Stimulated activated naive CD8-positive, alpha-beta T cell treated with anti-CD3 and anti-CD28 coated beads, Interleukin-15, amount 100 ng/mL, for 72 hours (primary cell): ENCODE measurements around the gene STPG4.

ENCODE experiments used
- ATAC-seq: fragments of 150-1000 bp; cut with Tn5 transposase; 2 replicates; pipeline ENCODE4 v1.10.0; 2021; ENCODE audit warnings: mild to moderate bottlenecking, moderate library complexity
- DNase-seq, 2 donors: peaks; one replicate each; pipeline ENCODE4 v3.0.0; 2021 to 2022
- H3K27ac Mint-ChIP-seq, 2 donors: one replicate each; pipeline ENCODE4 v1.8.0; 2022; ENCODE audit warnings: mild to moderate bottlenecking in 2 of 2, mixed read lengths in 2 of 2, moderate library complexity in 2 of 2
- H3K27me3 Mint-ChIP-seq: one replicate; pipeline ENCODE4 v1.8.0; 2022; ENCODE audit warnings: mixed read lengths
- H3K4me1 Mint-ChIP-seq: one replicate; pipeline ENCODE4 v1.8.0; 2022; ENCODE audit warnings: mild to moderate bottlenecking, mixed read lengths
- H3K4me3 Mint-ChIP-seq, 2 donors: one replicate each; pipeline ENCODE4 v1.8.0; 2022; ENCODE audit warnings: mild to moderate bottlenecking in 2 of 2, mixed read lengths in 2 of 2, moderate library complexity in 1 of 2
- H3K9me3 Mint-ChIP-seq, 2 donors: one replicate each; pipeline ENCODE4 v1.8.0; 2022; ENCODE audit warnings: mixed read lengths in 2 of 2

Gene STPG4

GRCh38 chr2:47091118-47091517 lies 64.0 kb downstream of the STPG4 start:
- no peaks in the 10 kb centered on the region for H3K9me3 Mint-ChIP-seq
- no peak for ATAC-seq
- H3K4me1 Mint-ChIP-seq = no peaks in the 10 kb centered on the region
- no peaks in the 10 kb centered on the region for H3K27me3 Mint-ChIP-seq
- H3K4me3 Mint-ChIP-seq = no peak overlapping the region
- no peak for DNase-seq
- no peak overlapping the region for H3K27ac Mint-ChIP-seq

- peak overlapping the region in 1 of 2 donors; percentile 27 for H3K27ac Mint-ChIP-seq
- DNase-seq = no peak
- H3K9me3 Mint-ChIP-seq = no peaks in the 10 kb centered on the region
- peaks cover 13% of the 10 kb centered on the region for H3K27me3 Mint-ChIP-seq
- ATAC-seq = no peak
- H3K4me3 Mint-ChIP-seq = no peak overlapping the region
- no peaks in the 10 kb centered on the region for H3K4me1 Mint-ChIP-seq
Measured at GRCh38 chr2:47089083-47089464, 66.0 kb downstream of the STPG4 start.

- H3K9me3 Mint-ChIP-seq = no peaks in the 10 kb centered on the region
- no peak for ATAC-seq
- H3K27ac Mint-ChIP-seq = no peak overlapping the region
- no peak overlapping the region for H3K4me3 Mint-ChIP-seq
- H3K27me3 Mint-ChIP-seq = peaks cover 15% of the 10 kb centered on the region
- no peak for DNase-seq
- H3K4me1 Mint-ChIP-seq = no peaks in the 10 kb centered on the region
Measured at GRCh38 chr2:47088371-47089082, 66.6 kb downstream of the STPG4 start.

- H3K4me1 Mint-ChIP-seq = no peaks in the 10 kb centered on the region
Measured at GRCh38 chr2:47087051-47087450, 68.1 kb downstream of the STPG4 start.

GRCh38 chr2:47086571-47086970 lies 68.5 kb downstream of the STPG4 start:
- Mint-ChIP-seq H3K9me3 (no peaks in the 10 kb centered on the region), H3K4me1 (no peaks in the 10 kb centered on the region), H3K4me3 (no peak overlapping the region), H3K27me3 (peaks cover 15% of the 10 kb centered on the region), H3K27ac (no peak overlapping the region)
- DNase-seq (no peak), ATAC-seq (no peak)

More at GRCh38 chr2:47087051-47087450, 68.1 kb downstream of the STPG4 start:
- no peaks in the 10 kb centered on the region for H3K9me3 Mint-ChIP-seq
- ATAC-seq = no peak
- H3K27me3 Mint-ChIP-seq = peaks cover 15% of the 10 kb centered on the region
- H3K4me3 Mint-ChIP-seq = no peak overlapping the region
- DNase-seq = no peak
- H3K27ac Mint-ChIP-seq = no peak overlapping the region

- Mint-ChIP-seq H3K4me3 (no peak overlapping the region), H3K27ac (no peak overlapping the region), H3K4me1 (no peaks in the 10 kb centered on the region), H3K27me3 (peaks cover 15% of the 10 kb centered on the region), H3K9me3 (no peaks in the 10 kb centered on the region)
- ATAC-seq (no peak), DNase-seq (no peak)
Measured at GRCh38 chr2:47086054-47086471, 69.0 kb downstream of the STPG4 start.

- peaks cover 11% of the 10 kb centered on the region for H3K4me1 Mint-ChIP-seq
- no peak for DNase-seq
- peaks cover 15% of the 10 kb centered on the region for H3K27me3 Mint-ChIP-seq
- H3K27ac Mint-ChIP-seq = no peak overlapping the region
- no peaks in the 10 kb centered on the region for H3K9me3 Mint-ChIP-seq
- H3K4me3 Mint-ChIP-seq = no peak overlapping the region
- ATAC-seq = no peak
Measured at GRCh38 chr2:47083886-47084687, 71.0 kb downstream of the STPG4 start.

GRCh38 chr2:47083485-47083884 lies 71.6 kb downstream of the STPG4 start:
- Mint-ChIP-seq H3K4me1 (peaks cover 11% of the 10 kb centered on the region), H3K4me3 (no peak overlapping the region), H3K27me3 (peaks cover 15% of the 10 kb centered on the region), H3K9me3 (no peaks in the 10 kb centered on the region), H3K27ac (peak overlapping the region in 1 of 2 donors; percentile 60)
- DNase-seq (no peak), ATAC-seq (no peak)

- Mint-ChIP-seq H3K27me3 (peaks cover 15% of the 10 kb centered on the region), H3K9me3 (no peaks in the 10 kb centered on the region), H3K4me3 (no peak overlapping the region), H3K27ac (peak overlapping the region in 1 of 2 donors; percentile 30), H3K4me1 (peaks cover 11% of the 10 kb centered on the region)
- DNase-seq (no peak), ATAC-seq (no peak)
Measured at GRCh38 chr2:47083005-47083404, 72.1 kb downstream of the STPG4 start.

- peaks cover 15% of the 10 kb centered on the region for H3K27me3 Mint-ChIP-seq
- DNase-seq = no peak
- H3K4me3 Mint-ChIP-seq = no peak overlapping the region
- no peaks in the 10 kb centered on the region for H3K9me3 Mint-ChIP-seq
- peaks cover 11% of the 10 kb centered on the region for H3K4me1 Mint-ChIP-seq
- no peak for ATAC-seq
- peak overlapping the region; percentile 48 to 93 for H3K27ac Mint-ChIP-seq
Measured at GRCh38 chr2:47080888-47081301, 74.2 kb downstream of the STPG4 start.

- DNase-seq = no peak
- Mint-ChIP-seq H3K4me1 (peaks cover 11% of the 10 kb centered on the region), H3K27me3 (peaks cover 8% of the 10 kb centered on the region), H3K9me3 (no peaks in the 10 kb centered on the region), H3K4me3 (no peak overlapping the region), H3K27ac (peak overlapping the region in 1 of 2 donors; percentile 93)
- peak; percentile 26 for ATAC-seq
Measured at GRCh38 chr2:47079515-47080412, 75.3 kb downstream of the STPG4 start.

- Mint-ChIP-seq H3K9me3 (no peaks in the 10 kb centered on the region), H3K4me3 (no peak overlapping the region), H3K4me1 (peaks cover 11% of the 10 kb centered on the region), H3K27ac (peak overlapping the region in 1 of 2 donors; percentile 75), H3K27me3 (no peaks in the 10 kb centered on the region)
- DNase-seq = no peak
- ATAC-seq = peak; percentile 4
Measured at GRCh38 chr2:47078541-47079482, 76.3 kb downstream of the STPG4 start.

GRCh38 chr2:47077442-47078117 lies 77.5 kb downstream of the STPG4 start:
- peaks cover 18% of the 10 kb centered on the region for H3K4me1 Mint-ChIP-seq
- no peaks in the 10 kb centered on the region for H3K27me3 Mint-ChIP-seq
- DNase-seq (no peak), ATAC-seq (no peak)
- H3K4me3 Mint-ChIP-seq = no peak overlapping the region
- H3K27ac Mint-ChIP-seq = peak overlapping the region in 1 of 2 donors; percentile 85
- no peaks in the 10 kb centered on the region for H3K9me3 Mint-ChIP-seq
